T47D (cell line): ENCODE measurements around the gene TGFB1.

ENCODE experiments used
- DNase-seq, 2 experiments: peaks; one replicate each; pipeline versions ENCODE4 v3.0.0 to v3.0.0-alpha.2; 2011 to 2012; ENCODE audit warnings: low read depth in 1 of 2, low spot score in 1 of 2
- JUND ChIP-seq: IDR thresholded peaks from 2 replicates; pipeline ENCODE4 v1.6.1; 2012; ENCODE audit warnings: low read depth
- in situ Hi-C: cut with HindIII; loops from 2 replicates; pipeline ENCODE4 v1.10.0; 2016; ENCODE audit warnings: low sequenced_read_pairs, low pct_unique_long_range_greater_than_20kb

Gene TGFB1

DNA sequence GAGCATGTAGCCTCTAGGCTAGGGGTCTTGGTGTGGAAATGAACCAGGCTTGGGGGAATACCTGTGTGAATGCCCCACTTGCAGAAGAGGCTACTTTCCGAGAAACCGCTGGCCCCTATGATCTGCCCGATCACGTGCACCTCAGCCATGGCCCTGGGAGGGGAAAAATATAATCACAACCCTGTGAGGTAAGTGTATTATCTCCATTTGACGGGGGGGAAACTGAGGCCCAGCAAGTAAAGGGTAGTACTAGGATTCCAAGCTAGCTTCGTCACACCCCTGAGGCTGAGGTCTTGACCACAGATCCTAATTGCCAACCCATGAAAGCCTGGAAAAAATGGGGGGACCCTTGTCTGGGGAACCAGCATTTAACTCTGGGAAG is 9.6 kb upstream of the TGFB1 start:
- in situ Hi-C loops = no loop called here
- no peak for DNase-seq
- TF ChIP-seq JUND = no peak

DNA sequence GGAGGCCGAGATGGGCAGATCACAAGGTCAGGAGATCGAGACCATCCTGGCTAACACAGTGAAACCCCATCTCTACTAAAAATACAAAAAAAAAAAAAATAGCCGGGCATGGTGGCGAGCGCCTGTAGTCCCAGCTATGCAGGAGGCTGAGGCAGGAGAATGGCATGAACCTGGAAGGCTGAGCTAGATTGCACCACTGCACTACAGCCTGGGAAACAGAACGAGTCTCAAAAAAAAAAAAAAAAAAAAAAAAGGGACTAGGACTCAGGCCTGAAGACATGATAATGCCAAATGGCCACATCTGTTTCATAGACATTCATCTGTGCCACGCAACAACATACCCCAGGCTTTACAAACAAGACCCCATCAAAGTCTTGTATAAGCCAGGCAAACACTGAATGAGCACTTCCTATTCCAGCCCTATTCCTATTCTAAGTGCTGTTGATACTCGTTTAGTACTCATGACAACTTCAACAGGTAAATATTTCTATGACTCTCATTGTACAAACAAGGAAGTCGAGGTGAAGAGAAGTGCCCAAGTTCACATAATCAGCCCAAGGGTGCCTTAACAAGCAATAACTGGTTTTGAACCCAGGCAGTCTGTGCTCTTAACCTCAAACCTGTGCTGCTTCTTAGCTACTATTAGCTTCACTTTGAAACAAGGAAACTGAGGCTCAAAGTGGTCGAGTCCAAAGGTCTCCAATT is 8.6 kb upstream of the TGFB1 start:
- in situ Hi-C loops = no loop called here
- DNase-seq = peak in 1 of 2 experiments; percentile 57
- TF ChIP-seq JUND = no peak

DNA sequence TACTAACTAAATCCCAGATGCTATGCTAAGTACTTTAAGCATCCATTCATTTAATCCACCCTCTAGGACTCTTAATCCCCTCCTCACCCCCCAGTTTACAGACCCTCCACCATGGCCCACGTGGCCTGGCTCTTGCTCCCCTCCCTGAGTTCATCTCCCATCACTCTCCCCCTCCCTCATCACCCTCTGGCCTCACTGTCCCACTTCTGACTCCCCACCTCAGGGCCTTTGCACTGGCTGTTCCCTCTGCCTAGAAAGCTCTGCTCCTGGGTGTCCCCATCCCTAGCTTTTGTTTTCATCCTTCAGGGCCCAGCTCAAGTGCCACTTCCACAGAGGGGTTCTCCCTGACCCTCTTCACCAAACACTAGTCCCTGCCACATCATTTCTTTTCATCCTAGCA is 6.0 kb upstream of the TGFB1 start:
- no peak for TF ChIP-seq JUND
- in situ Hi-C loops = no loop called here
- DNase-seq = no peak

DNA sequence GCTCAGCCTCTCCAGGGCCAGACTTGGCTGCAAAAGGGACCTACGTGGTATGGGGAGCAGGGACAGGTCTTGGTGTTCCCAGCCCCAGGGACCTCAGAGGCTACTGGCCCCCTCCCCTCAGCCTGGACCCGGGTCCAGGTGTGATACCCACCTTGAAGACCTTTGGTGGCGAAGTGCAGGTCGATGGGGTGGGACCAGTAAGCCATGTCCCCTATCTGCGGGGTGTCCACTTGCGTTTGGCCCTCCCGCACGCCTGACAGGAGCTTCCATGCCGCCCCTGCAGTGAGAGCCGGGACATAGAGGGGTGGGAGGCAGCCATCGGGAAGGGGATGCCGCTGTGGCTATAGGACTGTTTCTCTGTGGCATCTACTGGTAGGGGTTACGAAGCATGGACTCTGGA is 4.0 kb upstream of the TGFB1 start:
- no peak for DNase-seq
- no peak for TF ChIP-seq JUND
- in situ Hi-C loops = no loop called here

DNA sequence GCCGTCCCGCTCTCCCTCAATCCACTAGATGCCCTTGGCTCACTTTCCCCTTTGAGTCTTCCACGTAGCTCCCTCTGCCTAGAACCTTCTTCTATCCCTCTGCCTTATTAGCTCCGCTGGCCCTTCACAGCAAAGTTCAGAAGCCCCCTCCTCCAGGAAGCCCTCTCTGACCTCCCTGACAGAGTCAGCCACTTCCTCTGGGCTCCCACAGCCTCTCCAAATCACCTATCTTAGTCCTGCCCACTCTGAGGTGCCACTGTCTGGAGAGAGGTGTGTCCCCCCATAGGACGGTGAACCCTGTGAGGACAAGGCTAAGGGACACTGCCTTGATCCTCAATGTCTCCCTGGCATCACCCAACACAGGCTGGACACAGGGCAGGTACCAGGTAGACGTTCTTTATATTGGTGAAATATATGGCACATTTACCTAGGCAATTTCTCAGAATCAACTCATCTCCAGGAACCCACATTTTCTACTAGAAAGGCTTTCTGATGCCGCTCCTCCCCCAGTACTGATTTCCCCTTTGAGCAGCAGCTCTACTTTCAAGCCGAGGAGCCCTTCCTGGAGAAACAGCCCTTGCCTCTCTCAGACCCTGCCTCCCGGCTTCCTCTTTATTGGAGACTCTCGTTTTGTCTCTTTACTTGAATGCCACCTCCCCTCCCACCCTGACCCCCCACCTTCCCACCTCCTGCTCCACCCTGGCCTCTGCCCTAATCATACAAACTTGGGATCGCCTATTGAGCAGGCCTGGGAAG is 3.4 kb upstream of the TGFB1 start:
- no peak for TF ChIP-seq JUND
- DNase-seq = no peak
- in situ Hi-C loops = no loop called here

DNA sequence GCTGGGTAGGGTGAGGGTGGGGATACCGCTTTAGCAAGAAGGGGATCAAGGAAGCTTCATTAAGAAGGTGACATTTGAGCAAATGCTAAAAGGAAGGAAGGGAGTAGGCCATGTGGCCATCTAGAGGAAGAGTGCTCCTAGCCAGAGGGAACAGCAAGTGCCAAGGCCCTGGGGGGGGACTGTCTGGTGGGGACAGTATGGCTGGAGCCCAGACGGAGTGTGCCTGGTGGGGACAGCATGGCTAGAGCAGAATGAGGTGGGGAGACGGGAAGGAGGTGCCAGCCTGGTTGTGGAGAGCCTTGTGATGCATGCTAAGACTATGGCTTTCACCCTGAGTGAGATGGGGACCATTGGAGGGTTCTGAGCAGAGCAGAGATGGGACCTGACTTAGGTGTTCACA is 2.1 kb upstream of the TGFB1 start:
- DNase-seq = no peak
- TF ChIP-seq JUND = no peak
- in situ Hi-C loops = no loop called here

DNA sequence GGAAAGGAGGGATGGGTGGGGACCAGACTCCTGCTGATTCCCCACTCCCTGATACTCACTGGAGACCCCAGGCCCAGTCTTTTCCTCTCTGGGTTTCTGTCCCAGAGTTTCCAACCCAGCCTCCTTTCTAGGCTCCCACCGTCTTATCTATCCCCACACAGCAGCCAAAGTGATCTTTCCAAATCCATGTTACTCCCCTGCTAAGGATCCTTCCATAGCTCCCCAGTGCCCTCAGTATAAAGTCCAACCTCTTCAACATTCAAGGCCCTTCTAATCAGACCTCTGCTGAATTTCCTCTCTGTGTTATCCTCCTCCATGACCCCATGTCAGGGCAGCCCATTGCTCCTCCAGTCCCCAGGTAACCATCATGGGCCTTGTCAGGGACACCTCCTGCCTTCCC is 1.3 kb upstream of the TGFB1 start:
- no peak for DNase-seq
- in situ Hi-C loops = no loop called here
- no peak for TF ChIP-seq JUND

DNA sequence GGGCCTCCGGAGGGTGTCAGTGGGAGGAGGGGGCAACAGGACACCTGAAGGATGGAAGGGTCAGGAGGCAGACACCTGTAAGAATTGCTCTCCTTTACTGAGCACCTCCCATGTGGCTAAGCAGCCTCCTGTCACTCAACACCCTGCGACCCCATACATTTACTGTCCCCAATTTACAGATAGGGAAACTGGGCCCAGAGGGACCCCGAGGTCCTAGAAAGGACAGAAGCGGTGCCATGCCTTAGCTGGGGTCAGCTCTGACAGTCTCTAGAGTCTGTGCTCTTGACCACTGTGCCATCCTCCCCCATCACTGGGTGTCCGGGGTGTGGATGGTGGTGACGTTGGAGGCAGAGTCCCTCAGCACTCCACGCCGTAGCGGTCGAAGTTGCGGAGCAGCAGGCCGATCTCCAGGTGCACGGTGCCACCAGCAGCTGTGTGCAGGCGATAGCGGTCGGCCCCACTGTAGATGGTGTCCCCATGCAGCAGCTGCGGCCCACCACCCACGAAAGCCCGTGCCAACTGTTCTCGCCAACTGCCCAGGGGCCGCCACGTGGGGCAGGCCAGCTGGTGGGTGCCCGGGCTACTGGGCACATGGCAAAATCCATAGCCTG is 726 bp upstream of the TGFB1 start:
- no peak for TF ChIP-seq JUND

DNA sequence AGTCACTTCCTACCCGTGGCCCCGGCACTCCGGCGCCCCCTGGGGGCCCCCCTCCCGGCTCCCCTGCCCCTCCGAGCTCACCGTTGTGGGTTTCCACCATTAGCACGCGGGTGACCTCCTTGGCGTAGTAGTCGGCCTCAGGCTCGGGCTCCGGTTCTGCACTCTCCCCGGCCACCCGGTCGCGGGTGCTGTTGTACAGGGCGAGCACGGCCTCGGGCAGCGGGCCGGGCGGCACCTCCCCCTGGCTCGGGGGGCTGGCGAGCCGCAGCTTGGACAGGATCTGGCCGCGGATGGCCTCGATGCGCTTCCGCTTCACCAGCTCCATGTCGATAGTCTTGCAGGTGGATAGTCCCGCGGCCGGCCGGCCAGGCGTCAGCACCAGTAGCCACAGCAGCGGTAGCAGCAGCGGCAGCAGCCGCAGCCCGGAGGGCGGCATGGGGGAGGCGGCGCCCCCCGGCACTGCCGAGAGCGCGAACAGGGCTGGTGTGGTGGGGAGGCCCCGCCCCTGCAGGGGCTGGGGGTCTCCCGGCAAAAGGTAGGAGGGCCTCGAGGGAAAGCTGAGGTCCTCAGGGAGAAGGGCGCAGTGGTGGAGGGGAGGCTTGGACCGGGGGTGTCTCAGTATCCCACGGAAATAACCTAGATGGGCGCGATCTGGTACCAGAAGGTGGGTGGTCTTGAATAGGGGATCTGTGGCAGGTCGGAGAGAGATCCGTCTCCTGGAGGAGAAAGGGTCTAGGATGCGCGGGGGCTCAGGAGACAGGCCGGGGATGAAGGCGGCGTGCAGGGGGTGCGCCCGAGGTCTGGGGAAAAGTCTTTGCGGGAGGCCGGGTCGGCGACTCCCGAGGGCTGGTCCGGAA is 885 bp downstream of the TGFB1 start:
- no peak for DNase-seq
- in situ Hi-C loops = no loop called here
- TF ChIP-seq JUND = no peak

More for the DNA sequence above, 726 bp upstream of the TGFB1 start:
- no peak for DNase-seq
- in situ Hi-C loops = no loop called here

DNA sequence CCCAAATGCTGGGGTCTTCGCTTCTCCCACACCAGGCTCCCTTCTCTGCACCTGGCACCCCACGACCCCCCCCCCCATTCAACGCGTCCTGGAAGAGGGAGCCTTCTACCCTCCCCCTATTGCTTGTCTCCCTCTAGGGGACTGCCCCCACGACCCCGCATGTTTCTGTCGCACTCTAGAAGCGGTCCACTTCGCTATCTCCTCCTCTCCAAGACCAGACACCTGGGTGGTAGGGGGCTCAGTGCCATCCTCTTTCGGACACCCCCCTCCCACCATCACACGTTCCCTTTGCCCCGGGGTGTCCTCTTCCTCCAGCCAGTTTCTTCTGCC is 1.5 kb downstream of the TGFB1 start:
- no peak for TF ChIP-seq JUND
- no peak for DNase-seq
- in situ Hi-C loops = no loop called here

DNA sequence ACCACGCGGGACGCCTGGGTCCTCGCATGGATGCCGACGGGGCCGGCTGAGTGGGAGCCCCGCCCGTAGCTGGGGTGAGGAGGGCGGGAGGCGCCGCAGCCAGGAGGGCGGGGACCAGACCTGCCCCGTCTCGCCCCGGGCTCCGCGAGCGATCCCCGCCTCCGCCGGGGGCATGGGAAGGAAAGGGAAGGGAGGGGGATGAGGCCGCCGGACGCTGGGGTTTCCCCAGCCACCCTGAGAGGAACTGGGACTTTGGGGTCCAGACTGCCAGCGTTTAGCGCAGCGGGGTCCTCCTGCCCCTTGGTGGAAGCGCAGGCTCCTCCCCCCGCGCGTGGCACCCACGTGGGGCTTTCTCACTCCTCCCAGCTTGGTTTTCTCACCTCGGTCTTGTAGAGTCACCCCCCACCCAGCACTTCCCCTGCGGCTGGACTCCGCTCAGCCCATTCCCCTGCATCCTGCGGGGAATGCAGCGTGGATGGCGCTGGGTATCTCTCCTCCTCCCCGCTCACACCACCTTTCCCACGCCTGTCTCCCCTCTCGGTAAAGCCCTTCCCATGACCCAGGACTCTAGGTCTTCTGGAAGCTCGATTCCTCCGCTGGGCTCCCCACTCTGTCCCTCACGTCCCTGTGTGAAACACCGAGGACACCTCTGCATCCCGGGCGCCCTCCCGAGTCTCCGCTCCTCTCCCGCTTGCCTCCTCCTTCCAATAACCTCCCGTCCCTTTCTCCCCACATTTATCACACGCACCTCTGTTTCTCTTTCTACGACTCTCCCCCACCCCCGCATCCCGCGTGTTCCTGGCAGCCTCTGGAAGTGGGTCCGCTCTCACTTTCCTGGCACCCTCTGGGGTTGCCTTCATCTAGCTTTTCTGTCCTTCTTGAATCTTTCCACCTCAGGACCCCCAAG is 2.1 kb downstream of the TGFB1 start:
- DNase-seq = no peak
- in situ Hi-C loops = no loop called here
- TF ChIP-seq JUND = no peak
